Fibroblast of villous mesenchyme (primary cell): Measurements from ENCODE around the gene NAALADL1. TPM values are rescaled to one million over a fixed set of nuclear protein-coding genes. Genes with fewer than 3 reads are reported as not detected.

Source experiments
- DNase-seq: peaks from one replicate; pipeline ENCODE4 v3.0.0-alpha.2; 2010; ENCODE audit warnings: low read depth
- H3K4me3 ChIP-seq: 2 replicates; pipeline ENCODE4 v1.5.1; 2011; ENCODE audit warnings: low read depth, mild to moderate bottlenecking, low read length
- CTCF ChIP-seq: IDR thresholded peaks from 2 replicates; pipeline ENCODE4 v1.5.1; 2012; ENCODE audit warnings: low read depth, mild to moderate bottlenecking, low read length; ENCODE audit not compliant: insufficient read depth
- total RNA-seq: library from RNA; depleted of rRNA; stranded (reverse); fragments of >200 nt; gene quantifications from 2 replicates; pipeline ENCODE4 v1.2.3, GENCODE V29; 2012

Gene NAALADL1
- 23.7 and 27.4 TPM in 2 replicates for total RNA-seq

GRCh38 chr11:65058419-65059054 lies at the start of gene NAALADL1:
Gene NAALADL1 (minus strand): TSS chr11:65058553. CDS start chr11:65058521, 32 bp downstream.
- DNase-seq: no peak
- TF ChIP-seq CTCF: no peak
- H3K4me3 ChIP-seq: no peak within 1 kb of the TSS

DNA sequence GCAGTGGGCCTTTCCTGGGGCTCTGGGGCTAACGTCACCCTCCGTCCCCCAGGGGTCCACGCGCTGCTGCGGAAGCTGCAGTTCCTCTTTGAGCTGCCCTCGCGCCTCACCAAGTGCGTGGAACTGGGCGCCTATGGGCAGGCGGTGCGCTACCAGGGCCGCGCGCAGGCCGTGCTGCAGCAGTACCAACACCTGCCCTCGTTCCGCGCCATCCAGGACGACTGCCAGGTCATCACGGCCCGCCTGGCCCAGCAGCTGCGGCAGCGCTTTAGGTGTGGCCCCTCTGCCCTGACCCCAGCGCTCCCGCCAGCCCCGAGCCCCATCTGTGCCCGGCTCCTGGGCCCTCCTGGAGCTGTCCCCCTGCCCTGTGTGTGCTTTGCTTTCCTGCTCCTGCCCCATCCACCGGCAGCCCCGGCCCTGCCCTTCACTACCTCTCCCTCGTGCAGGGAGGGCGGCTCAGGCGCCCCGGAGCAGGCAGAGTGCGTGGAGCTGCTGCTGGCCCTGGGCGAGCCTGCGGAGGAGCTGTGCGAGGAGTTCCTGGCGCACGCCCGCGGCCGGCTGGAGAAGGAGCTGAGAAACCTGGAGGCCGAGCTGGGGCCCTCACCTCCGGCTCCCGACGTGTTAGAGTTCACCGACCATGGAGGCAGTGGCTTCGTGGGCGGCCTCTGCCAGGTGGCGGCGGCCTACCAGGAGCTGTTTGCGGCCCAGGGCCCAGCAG lies 49.6 kb upstream of the NAALADL1 start:
- DNase-seq: no peak
- no peak overlapping the region for H3K4me3 ChIP-seq
- TF ChIP-seq CTCF: no peak

DNA sequence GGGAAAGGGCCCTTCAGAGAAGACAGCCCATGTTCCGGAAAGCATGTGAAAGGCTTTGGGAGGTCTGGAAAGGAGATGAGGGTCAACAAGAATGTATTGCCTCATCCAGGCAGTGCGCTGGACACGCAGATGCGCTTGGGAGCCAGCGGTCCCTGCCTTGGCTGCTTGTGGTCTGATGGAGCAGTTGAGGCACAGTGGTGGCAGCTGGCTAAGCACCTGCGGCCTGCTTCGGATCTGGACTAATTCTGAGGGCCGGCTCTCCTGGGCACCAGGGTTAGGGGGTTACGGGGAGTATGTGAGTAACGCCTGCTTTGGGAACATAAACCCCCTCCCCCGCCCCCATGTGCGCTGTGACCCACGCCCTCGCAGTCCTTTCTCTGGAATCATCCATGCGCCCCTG lies 48.7 kb upstream of the NAALADL1 start:
- no peak for TF ChIP-seq CTCF

GRCh38 chr11:65104628-65105027 lies 46.3 kb upstream of the NAALADL1 start:
- no peak for TF ChIP-seq CTCF
- no peak overlapping the region for H3K4me3 ChIP-seq

More for the DNA sequence above, 48.7 kb upstream of the NAALADL1 start:
- no peak for DNase-seq
- no peak overlapping the region for H3K4me3 ChIP-seq

DNA sequence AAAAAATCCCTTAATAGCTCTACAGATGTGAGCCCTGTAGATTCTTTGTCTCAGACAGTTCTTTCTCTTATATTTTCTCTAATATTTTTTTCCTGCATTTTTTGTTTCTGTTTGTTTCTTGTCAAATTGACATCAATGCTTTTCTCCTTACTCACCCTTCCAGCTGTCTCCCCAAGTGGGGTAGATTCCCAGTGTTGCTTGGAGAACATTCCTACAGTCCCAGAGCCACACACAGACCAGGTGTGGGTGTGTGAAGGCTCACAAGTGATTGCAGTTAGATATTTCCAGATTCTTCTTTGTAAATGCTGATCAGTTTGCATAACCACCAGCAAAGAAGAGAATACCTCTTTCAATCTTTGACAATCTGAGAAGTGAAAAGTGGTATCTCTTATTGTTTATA lies 45.1 kb upstream of the NAALADL1 start:
- no peak overlapping the region for H3K4me3 ChIP-seq
- DNase-seq: no peak
- no peak for TF ChIP-seq CTCF

More at GRCh38 chr11:65104628-65105027, 46.3 kb upstream of the NAALADL1 start:
- no peak for DNase-seq

DNA sequence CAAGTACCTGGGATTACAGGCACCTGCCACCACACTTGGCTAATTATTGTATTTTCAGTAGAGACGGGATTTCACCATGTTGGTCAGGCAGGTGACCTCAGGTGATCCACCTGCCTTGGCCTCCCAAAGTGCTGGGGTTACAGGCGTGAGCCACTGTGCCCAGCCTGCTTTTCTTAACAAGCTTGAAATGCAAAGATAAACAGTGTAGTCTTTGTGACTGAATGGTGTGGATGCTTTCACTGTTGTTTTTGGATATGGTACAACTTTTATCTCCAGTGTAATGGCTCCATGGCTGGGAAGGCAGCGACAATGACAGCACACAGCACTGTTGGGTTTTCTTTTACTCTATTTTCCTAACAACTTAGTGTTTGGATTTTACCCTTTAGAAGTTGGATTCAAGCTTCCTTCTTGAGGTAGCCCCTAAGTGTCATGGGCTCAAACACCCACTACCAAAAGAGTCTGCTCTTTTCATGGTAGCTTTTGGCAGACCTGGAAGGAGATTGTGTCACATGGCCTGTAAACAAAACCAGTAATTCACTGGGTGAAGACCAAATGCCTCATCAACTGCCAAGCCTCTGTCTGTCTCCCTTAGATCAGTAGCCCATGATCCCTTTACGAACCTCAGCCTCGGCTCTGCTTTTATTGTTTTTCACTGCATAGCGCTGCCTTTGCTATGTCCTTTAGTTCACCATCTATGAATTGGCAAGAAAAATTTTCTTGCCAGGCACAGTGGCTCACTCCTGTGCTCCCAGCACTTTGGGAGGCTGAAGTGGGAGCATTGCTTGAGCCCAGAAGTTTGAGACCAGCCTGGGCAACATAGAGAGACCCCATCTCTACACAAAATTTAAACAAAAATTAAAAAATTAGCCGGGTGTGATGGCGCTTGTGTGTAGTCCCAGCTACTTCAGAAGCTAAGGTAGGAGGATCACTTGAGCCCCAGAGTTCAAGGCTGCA lies 44.1 kb upstream of the NAALADL1 start:
- DNase-seq: no peak
- H3K4me3 ChIP-seq: no peak overlapping the region
- no peak for TF ChIP-seq CTCF
